NCI-H2081 treated with DMSO at 0.1 percent for 48 hours (cell line): ENCODE data around the gene PRR3.

Experiments
- DNase-seq: peaks from one replicate; lab custom pipeline; 2025; lab: John Stamatoyannopoulos, UW

The PRR3 gene

DNA sequence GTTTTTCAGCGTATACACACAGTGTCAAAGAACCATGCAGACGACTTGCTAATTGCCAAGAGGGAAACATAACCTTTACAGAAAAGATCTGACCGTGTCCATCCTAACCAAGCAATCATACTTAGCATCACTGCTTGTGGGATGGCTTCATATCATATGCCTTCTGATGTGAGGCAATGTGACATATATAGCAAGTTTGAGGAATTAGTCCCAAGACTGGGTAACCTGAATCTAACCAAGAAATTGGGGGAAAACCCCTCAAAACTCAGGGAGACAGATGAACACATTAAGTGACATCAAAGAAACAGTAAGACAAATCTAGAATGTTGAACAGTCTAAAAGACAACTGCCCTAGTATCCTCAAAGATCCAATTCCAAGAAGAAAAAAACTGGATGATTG lies 19.2 kb upstream of the PRR3 start:
- DNase-seq: no peak

DNA sequence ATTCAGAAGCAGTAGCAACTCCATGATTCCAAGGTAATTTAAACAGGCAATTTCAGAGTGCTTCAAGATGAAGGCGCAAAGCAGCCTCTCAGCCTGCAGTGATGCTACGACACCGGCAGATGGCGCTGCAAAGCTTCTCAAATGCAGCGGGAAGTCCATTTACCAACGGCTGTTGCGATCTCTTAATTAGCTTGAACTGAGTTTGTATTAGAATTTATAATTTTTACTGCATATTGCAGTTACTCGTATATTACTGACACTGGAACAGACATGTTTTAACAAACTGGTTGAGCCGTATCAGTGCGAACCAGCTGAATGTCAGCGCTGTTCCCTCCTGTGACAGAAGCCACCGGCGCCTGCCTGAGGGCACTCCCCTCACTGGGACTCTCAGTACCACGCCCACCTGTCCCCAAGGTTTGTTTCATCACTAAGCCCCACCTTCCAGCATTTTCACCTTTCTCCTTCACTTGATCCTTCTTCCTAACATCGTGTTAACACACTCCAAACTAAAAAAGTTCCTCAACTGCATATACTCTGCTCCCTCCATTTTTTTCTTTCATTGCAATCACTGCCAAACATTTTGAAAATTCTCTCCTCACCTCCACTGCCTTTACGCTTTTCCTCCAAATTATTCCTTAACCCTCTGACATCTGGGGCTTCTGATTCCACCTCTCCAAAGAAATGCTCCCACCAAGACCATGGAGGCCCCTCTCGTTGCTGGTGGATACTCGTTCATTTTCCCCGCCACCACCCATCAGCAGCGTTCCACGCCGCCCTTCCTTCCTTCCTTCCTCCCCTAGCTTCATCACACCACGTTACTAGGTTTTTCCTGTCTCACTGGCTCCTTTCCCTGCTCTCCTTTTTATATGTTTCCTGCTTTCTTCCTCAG lies 15.3 kb upstream of the PRR3 start:
- DNase-seq: peak; percentile 53

DNA sequence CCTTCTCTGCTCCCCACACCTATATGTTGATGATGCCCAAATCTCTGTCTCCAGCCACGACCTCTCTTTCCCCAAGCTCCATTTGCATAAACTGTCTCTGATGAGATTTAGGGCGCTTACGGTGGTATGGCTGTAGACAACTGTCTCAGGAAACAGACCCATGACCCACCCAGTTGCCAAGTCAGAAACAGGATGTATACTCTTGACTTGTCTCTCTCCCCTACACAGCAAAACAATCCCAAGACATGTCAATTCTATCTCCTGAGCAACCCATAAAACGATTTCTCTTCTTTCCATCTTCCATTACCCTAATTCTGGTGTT lies 14.7 kb upstream of the PRR3 start:
- DNase-seq: no peak

DNA sequence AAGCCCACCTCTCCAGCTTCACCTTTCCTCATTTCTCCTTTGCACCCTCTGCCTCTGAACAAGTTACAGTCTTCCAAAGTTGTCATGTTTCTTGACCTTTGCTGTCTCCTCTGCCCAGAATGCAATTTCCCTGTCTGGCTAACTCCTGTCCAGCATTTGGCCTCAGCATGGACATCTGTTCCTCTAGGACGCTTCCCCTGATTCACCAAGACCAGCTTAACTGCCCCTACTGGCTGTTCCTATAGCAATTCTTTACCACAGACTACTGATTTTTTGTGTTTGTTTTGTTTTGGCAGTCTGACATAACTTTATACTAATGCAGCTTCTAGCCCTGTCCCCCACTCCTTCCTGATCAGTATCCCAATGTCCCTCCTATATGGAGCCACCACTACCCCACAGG lies 14.2 kb upstream of the PRR3 start:
- DNase-seq: no peak

DNA sequence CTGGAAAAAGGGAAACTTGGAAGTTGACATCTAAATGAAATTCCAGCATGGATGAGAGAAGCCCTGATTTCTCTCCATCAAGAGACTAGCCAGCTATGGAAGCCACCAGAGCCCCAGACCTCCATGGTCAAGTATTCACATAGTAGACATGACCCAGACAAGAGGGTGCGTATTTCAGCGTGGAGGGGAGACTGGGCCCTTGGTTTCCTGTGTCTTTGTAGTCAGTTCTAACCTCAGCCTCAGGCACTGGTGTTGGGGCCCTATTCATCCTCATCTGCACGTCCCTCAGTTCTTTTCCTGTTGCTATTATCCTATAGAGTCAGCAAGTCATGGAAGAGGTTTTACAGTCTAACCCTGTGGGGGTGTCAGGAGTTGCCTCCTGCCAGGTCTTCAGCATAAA lies 13.3 kb upstream of the PRR3 start:
- DNase-seq: no peak

DNA sequence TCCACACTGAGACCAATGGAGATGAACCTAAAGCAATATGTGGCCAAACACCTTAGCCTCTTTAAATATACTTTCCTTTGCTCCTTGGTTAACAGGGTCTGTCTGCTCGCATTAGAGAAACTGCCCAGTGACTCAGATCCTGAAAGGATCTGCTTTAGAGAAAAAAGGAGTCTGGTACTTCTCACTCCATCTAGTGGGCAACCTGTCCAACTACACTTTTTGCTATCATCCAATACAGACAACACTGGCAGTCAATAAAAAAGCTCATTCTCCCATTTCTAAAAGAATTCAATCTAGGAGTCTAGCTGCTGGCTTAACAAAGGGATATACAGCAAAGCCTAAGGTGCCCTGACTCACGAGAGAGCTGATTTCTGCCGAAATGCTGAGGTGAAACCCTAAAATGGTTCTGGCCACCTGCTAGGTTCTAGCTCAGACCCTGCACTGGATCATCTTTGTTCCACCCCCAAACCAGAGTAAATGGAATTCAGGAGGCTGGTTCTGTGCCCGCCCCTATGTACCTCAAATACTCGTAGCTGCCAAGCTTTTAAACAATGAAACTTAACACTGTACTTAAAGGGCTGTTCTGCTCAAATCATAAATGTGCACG lies 12.3 kb upstream of the PRR3 start:
- DNase-seq: no peak

DNA sequence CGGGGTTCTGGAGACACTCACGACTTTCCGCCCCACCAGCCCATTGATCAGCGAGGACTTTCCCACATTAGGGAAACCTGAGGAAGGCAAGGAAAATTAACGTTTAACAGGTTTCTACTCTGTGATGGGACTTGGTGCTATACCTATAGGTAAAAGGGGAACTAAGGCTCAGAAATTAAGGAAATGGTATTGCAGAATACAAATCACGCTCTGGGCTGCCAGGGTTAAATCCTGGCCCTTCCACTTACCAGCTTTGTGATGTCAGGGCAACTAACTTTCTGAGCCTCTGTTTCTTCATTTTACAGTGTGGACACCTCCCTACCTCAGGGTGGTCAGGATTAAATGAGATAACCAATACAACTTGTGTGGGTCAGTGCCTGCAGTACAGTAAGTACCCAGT lies 9.6 kb upstream of the PRR3 start:
- no peak for DNase-seq

DNA sequence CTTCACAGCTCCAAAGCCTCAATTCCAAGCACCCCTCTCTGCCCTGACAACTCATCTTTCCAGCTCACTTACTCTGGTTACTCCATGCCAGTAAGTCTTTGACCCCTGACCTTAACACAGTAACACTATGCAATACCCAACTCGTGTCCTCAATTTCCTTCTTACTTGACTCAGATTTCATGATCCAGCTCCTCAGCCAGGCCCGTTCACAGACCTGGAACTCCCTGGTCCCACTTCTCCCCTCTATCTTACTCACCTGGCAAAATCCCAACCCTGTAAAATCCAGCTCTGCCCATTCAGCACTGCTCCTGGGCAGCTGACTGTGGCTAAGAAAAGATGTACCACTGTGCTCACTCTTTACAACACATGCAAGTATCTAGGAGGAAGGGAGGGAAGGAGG lies 8.7 kb upstream of the PRR3 start:
- no peak for DNase-seq

DNA sequence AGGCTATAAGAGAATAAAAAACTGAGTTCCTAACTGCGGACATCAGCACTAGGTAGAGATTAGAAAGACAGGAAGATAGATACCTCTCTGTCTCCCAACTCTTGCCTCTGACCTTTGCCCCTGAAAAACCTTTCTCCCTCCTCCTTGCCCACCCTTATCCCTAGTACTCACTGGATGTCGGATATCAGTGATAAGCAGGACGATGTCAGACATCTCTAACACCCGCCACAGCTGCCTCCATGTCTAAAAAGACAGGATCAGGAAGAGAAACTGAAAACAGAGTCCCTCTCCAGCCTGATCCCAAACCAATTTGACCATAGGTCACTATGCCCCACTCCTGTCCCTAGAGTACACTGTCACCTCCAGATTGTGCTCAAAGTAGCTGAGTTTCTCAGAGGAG lies 2.7 kb upstream of the PRR3 start:
- DNase-seq: no peak

DNA sequence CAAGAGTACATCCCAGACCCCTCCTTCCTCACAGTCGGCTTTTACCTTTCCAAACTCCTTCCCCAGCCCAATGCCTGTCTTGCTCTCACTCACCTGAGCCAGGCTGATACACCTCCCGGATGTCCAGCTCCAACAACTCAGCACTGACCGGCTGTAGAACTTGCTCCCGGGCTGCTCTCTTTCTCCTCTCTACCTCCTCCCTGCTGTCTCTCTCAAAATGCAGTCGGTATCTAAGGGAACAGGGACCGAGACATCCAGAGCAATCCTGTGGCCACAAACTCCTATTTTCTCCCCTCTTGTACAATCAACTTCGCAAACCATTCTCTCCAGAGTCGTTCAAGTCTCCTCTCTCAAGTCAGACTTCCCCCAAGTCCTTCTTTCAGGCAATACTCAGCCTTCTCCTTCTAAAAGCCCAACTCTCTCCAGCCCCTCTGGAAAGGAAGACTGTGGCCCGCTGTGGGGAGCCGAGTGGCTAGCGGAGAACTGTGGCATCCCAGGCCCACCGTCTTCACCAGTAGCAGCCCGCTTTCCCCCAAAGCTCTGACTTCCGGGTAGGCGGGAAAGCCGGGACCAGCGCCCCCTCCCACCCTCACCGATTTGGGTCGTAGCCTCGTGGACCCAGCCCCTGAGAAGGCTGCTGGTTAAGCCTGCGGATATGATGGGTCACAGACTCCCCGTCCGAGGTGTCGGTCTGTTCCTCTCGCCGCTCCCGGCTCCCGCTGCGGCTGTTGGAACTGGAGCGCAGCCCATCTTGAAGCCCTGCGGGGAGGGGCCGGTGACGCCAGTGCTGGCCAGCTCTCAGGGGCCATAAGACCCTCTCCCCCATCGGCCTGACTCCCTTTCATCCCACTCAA lies 1.9 kb upstream of the PRR3 start:
- no peak for DNase-seq

DNA sequence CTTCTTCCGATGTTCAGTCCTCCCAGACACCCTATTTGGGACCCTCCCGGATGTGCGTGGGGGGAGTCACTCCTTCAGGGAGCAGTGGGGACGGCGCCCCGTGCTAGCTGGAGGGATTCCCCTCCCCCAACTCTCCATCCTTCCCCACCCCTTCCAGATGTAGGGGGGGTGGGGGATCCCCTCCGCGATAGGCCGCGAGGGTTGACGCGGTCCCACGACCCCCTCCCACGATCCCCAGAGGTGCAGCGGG lies 1.4 kb upstream of the PRR3 start:
- no peak for DNase-seq

DNA sequence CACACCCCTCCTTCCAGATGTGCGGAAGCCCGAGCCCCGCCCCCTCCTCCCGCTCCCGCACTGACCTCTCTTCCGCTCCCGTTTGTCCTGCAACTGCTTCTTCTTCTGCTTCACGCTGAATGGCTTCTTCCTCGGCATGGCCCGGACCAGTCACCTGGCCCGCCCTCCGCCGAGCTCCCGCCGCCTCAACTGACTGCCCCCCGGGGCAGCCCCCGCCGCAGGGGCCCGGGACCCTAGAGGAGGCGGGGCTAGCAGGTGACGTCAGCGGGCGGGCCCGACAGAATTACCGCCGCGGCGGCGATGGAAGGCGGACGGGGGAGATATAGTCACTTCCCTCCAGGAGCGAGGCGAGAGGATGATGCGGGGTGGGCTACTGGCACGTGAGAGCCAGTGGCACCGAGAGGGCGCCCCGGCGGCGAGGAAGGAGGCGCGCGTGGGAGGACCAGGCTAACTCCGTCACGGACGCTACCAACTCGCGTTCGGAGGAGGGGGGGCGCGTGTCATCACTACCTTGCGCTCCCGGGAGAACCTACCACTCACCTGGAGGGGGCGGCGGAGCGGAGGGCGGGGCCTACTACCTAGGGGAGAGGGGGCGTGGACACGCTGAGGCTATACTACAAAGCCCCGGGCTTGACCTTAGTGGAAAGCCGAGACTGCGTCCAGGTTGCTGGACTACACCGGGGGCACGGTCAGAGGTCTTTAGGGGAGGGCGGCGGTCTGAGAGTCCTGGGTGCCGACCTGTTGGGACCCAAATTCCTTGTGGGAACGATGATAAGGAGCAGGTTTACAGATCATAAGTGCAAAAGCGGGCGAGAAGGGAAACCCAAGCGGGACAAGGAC lies 809 bp upstream of the PRR3 start, which contains the start of gene GNL1:
Gene GNL1 (minus strand): TSS at position 424 of the 840 bp plus-strand sequence. CDS start 286 bp downstream, at position 138.
- DNase-seq: peak; percentile 72

DNA sequence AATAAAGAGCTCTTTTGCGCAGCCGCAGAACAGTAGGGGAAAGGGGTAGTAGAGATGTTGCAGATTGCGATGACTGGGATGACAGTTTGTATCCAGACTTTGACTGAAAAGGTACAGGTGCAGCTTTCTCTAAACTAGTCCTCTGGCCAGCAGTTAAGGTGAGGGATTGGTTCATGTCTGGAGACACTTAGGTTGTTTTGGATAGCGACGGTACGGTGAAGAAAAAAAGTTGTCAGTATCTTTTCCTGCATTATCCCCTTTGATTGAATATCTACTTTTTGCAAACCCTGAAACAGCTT lies 537 bp downstream of the PRR3 start:
- peak; percentile 4 for DNase-seq

DNA sequence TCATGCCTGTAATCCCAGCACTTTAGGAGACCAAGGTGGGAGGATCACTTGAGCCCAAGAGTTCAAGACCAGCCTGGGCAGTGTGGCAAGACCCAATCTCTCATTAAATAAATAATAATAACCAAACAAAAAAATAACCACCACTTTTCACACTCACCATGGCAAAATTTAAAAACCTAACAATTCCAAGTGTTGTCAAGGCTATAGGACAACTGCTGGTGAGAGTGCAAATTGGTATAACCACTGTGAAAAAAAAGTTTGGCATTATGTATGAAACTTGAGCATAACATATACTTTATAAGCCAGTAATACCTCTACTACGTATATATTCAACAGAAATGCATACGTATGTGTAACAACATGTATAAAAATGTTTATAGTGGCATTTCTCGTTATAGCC lies 3.8 kb downstream of the PRR3 start:
- no peak for DNase-seq

DNA sequence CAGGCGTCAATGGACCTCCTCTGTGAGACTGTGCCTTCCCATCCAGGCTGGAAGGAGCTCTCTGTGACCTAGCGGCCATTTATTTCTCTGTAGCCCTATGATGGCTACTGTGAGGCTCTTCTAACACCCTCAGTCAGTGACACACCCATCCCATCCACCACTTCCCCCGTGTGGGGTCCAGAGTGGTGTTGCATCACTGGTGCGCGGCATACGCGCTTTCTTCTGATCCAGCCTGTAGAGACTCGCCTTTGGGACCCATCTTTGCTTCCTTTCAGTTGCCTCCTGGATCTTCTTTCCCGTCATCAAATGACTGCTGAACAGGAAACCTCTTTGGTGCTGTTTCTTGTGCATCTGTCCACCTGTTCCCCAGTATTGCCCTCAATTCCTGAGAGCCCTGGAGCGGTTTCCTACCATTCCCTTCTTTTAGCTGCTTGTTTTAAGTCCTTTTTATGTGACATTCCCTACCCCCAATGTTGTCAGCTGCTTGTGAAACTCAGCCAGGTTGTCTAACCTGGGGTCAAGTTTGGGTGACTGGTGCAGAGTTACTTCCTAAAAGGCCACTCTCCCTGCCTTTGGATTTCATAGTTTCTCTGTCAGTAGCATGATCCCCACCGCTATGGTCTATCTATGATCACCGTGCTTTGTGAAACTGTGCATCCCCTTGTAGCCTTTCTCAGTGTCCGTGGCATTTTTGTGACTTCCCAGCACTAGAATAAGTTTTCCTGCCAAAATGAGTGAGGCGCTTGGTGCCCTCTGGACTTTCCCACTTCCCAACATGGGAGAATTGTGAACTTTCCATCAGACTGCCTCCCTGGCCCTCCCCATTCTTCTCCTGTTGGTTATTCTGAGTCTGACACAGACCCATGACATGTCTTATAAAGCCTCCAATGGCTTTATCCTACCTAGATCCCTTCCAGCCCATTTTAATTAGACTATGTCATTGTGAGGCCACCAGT lies 5.7 kb downstream of the PRR3 start:
- no peak for DNase-seq

DNA sequence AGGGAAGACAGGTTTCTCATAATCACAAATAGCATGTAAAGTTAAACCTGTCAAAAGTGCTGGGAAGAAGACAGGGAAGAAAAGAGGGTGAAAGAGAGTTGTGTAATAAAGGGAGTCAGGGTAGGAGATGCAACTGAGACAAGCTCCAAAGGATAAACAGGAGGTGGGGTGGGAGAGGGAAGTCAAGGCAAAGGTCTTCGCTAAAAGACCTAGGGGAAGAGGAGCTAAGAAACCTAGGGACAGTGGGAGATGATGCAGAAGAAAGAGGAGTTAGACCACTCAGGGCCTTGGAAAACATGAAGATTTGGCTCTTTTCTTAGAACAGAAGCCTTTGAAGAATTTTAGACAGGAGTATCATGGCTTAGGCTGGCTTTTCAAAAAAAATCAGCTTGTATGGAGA lies 7.0 kb downstream of the PRR3 start:
- no peak for DNase-seq

DNA sequence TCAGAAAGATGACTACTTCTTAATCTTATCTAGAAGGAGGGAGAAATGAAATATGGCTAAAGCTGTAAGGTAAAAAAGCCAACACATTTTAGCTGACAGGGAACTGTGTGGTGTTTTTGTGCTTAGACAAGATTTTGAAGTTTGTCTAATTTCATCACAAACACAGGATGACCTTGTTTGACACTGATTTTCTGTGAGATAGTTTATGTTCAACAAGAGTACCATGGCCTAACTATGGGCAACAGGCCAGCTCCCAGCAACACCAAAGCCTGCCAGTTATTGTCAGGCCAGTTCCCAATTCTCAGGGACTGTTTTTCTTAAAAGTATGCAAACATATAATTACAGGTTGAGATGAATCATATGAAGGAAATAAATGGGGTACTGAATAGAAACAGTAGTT lies 8.7 kb downstream of the PRR3 start:
- no peak for DNase-seq

DNA sequence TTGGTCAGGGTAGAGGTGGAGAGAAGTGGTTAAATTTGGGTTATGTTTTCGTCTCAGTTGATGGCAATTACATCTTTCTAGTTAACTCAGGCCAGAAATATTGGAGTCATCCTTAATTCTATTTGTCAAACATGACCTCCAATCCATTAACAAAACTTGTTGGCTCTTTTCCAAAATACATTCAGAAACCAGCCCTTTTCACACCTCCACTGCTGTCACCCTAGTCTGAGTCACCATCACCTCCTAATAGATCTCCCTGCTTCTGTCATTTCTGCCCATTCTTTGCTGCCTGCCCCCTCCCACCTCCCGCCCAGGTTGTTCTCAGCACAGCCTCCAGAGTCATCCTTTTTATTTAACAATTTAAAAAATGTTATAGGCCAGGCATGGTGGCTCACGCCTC lies 11.2 kb downstream of the PRR3 start:
- no peak for DNase-seq

DNA sequence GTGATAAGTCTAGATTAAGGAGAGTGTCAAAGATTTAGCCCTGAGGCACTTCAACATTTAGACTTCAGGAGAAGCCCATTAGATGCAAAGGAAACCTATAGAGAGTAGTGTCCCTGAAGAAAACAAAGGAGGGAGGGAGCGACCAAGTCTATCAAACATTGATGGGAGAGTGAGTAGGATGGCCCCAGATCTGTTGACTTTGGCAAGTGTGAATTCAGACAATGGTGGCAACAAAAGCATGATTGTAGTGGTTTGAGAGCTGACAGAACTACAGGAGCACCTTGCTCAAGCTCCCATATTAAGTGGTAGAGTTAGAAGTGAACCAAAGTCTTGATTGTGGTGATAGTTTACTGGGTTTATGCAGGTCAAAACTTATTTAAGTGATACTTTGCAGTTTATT lies 13.2 kb downstream of the PRR3 start:
- DNase-seq: no peak

DNA sequence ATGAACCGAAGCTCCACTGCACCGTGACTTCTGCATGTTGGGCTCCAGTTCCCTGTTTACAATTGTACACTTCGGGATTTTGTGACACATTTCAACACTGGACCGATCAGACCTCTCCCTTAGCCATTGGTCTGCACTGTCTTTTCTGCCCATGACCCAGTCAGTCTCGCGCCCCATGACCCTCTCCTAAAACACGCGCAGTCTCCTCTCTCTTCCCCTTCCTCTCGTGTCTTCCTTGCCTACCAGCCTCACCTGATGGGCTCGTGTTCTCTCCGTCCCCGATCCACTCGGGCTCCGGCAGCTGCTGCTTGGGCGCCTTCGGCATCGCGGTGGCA lies 13.6 kb downstream of the PRR3 start:
- no peak for DNase-seq

DNA sequence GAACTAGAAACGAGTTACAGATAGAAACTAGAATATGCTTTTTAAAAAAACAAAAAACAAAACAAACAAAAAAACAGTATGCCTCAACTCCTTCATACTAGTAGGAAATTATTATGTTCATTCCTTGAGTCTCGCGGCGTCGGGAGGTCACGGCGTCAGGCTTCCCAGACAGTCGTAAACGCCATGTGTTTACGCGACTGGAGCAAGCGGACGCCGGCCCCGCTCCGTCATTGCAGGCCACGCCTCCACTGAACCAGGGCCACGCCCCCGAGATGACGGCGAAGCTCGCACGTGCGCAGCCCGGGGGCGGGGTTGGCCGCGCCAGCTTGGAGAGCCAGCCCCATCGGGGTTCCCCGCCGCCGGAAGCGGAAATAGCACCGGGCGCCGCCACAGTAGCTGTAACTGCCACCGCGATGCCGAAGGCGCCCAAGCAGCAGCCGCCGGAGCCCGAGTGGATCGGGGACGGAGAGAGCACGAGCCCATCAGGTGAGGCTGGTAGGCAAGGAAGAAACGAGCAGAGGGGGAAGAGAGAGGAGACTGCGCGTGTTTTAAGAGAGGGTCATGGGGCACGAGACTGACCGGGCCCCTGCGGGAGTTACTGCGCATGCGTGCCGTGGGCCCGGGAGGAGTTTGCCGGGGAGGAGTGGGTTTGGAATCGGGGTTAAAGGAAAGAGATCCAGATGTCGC lies 14.1 kb downstream of the PRR3 start, which contains the start of gene ABCF1:
Gene ABCF1 (plus strand): TSS at position 368 of the 687 bp plus-strand sequence. CDS start 46 bp downstream, at position 414.
- peak; percentile 81 for DNase-seq
